Tracheal epithelial cell (primary cell): ENCODE data around the gene SV2A. TPM values are rescaled to one million over a fixed set of nuclear protein-coding genes. Genes with fewer than 3 reads are reported as not detected.

ENCODE experiments used
- total RNA-seq: library from RNA; depleted of rRNA; stranded (reverse); fragments of >200 nt; gene quantifications from 2 replicates; pipeline ENCODE4 v1.2.1, GENCODE V29; 2014

The SV2A gene, protein sequence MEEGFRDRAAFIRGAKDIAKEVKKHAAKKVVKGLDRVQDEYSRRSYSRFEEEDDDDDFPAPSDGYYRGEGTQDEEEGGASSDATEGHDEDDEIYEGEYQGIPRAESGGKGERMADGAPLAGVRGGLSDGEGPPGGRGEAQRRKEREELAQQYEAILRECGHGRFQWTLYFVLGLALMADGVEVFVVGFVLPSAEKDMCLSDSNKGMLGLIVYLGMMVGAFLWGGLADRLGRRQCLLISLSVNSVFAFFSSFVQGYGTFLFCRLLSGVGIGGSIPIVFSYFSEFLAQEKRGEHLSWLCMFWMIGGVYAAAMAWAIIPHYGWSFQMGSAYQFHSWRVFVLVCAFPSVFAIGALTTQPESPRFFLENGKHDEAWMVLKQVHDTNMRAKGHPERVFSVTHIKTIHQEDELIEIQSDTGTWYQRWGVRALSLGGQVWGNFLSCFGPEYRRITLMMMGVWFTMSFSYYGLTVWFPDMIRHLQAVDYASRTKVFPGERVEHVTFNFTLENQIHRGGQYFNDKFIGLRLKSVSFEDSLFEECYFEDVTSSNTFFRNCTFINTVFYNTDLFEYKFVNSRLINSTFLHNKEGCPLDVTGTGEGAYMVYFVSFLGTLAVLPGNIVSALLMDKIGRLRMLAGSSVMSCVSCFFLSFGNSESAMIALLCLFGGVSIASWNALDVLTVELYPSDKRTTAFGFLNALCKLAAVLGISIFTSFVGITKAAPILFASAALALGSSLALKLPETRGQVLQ
- total RNA-seq = 0.85 and 1.7 TPM in 2 replicates

DNA sequence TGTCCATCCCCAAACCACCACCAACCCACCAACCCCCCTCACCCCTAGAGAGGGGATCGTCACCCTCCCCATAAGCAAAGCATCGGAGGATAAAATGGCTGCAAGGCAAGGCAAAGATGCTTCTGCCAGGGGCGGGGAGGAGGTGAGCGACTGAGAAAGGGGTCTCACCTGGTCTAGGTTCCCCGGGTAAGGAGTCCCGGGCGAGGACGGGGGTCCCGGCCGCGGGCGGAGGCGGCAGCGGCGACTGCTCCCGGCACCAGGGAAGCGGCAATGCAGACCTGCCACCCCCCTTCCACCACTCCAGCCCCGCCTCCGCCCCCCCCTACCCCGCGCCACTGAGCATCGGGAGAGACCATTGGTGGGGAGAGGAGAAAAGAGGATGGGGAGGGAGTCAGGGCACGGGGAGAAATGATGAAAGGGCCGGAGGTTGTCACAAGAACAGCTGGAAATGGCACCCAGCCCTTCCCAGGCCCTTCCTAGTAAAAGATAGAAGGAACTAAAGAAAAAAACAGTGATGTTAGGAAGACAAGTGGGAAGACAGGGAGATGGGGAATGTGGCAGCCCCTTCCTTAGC lies at the start of gene SV2A:
Gene SV2A (minus strand): TSS at position 274 of the 574 bp plus-strand sequence. CDS start 4,004 bp downstream, outside the sequence.

DNA sequence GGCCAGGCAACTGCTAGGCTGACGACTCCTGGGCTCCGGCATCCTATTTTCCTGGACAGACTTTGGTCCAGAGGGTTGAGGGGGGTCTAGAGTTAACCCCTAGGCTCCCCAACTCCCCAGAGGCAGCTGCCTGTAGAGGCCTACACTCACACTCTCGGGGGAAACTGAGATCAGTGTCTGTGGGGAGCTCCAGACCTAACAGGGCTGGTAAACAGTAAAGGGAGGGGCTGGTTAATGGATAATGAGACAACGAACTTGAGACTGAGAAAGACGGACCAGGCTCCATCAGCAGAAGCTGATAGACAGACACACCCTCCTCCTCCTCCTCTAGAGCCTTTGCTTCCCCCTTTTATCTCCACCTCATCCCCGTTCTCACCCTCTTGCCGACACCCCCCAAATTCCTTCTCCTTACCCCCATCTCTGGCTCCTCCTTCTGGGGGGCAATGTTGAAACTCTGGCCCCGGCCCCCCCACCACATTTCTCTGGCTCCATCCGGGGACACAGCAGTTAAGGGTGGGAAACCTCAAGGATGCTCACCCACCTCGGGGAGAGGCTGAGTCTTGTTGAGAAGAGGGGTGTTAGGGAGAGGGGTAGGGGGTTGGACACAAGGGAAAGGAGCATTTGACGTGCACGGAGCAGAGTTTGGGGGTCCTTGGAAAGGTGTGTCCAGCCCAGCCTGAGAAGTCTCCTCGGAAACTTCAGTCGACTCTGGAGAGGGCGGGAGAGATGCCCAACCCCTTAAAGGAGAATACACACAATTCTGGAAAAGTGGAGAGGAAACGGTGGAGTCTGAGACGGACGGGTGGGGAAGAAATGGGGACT lies 18.7 kb upstream of the SV2A start, which contains the start of gene MTMR11:
Gene MTMR11 (minus strand): TSS at position 710 of the 822 bp plus-strand sequence. CDS start 232 bp downstream, at position 478.

DNA sequence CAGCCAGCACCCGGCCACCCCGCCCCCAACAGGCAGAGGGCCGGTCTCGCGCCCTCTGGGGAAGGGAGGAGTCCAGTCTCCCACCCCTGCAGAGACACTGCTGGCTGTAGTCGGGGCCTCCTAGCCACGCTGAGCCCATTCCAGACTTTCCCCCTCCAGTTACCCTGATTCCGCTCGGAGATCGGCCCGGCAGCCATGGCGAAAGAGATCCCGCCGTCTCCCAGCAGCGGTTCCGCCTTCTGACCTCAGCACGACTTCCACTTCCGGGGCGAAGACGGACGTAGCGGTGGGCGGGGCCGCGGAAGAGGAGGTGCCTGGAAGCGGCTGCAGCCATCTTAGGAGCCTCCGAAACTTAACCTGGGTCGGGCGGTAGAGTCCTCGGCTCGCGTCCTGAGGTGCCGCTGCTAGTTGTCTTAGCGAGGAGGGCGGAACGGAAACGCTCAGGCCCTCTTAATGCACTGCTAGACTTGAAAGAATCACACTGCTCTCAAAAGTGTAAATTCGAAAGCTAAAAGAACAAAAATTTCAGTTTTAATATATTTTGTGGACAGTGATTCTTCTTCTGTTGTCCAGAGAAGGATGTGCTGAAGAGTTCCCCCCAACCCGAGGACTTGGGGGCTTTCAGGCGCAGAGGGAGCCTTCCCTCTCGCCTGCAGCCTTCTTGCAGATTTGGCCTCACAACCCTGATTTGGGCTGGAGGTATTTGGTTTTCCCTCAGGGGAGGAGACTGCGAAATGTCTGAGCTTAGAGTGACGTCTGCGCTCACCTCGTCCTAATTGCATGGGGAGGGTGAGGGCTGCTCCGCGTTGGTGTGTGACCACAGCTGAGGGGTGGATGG lies 10.1 kb upstream of the SV2A start, which contains the start of gene SF3B4:
Gene SF3B4 (minus strand): TSS at position 241 of the 838 bp plus-strand sequence. CDS start 44 bp downstream, at position 197.

DNA sequence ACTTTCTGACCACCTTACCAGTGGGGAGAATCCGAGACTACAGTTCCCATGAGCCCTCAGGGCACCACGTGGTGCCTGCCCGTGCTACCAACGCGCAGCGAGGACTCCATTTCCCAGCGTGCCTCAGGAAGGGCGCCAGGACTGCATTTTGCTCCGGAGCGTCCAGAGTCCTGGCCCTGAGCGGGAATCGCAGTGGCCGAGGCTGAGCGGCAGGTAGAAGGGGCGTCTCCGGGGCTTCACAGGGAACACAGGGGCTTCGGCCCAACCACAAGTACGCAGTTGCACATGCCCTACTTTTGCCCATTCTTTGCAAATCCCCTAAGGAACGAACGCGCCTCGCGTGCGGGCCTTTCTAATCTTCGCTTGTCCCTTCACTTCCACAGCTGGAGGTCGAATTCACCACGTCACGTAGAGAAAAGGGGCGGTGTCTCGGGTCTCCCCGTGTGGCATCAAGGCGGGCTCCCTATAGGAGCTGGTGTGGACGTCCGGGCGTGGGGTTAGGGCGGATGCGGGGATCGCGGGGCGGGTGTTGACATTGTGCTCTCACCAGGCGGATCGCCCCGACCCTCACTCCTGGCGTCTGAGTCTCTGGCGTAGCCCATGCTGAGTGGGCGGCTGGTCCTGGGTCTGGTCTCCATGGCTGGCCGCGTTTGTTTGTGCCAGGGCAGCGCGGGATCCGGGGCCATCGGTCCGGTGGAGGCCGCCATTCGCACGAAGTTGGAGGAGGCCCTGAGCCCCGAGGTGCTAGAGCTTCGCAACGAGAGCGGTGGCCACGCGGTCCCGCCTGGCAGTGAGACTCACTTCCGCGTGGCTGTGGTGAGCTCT lies 18.0 kb downstream of the SV2A start, which contains the start of gene BOLA1:
Gene BOLA1 (plus strand): TSS at position 109 of the 825 bp plus-strand sequence. CDS start 492 bp downstream, at position 601.

Other genes starting within 250 kb of the SV2A start
- gene FCGR1A, start 135.2 kb downstream of the SV2A start, total RNA-seq = not detected in 2 replicates
- gene BOLA1, start 18.3 kb downstream of the SV2A start, total RNA-seq = 13.7 and 27.7 TPM in 2 replicates
- 9.6 and 13.4 TPM in 2 replicates for gene SF3B4, start 10.0 kb upstream of the SV2A start, total RNA-seq
- gene MTMR11, start 19.0 kb upstream of the SV2A start, total RNA-seq = 2.3 and 6.3 TPM in 2 replicates
- gene OTUD7B, start 92.9 kb upstream of the SV2A start, total RNA-seq = 11.9 and 13.7 TPM in 2 replicates
- 18.8 and 19.8 TPM in 2 replicates for gene VPS45, start 149.9 kb upstream of the SV2A start, total RNA-seq
- gene PLEKHO1, start 232.1 kb upstream of the SV2A start, total RNA-seq = 3.8 and 18.3 TPM in 2 replicates